SK-N-MC (cell line): ENCODE data around the gene AGO1.

Source experiments
- DNase-seq: peaks from one replicate; pipeline ENCODE4 v3.0.0-alpha.2; 2011; ENCODE audit warnings: low read depth, low spot score
- H3K27ac ChIP-seq: fragments of 200-600 bp; sonication (generic); 2 replicates; pipeline ENCODE4 v1.5.1; 2016; ENCODE audit warnings: mixed run types
- H3K36me3 ChIP-seq: fragments of 200-600 bp; sonication (generic); 2 replicates; pipeline ENCODE4 v1.6.1; 2017; ENCODE audit warnings: antibody characterized with exemption, low read length, mixed read lengths; ENCODE audit not compliant: insufficient read depth
- H3K4me3 ChIP-seq: fragments of 200-600 bp; sonication (generic); 2 replicates; pipeline ENCODE4 v1.5.1; 2016
- H3K9ac ChIP-seq: fragments of 200-600 bp; sonication (generic); 2 replicates; pipeline ENCODE4 v1.8.0; 2017; ENCODE audit warnings: mixed run types, mixed read lengths; ENCODE audit not compliant: insufficient read length
- H3K9me3 ChIP-seq: fragments of 200-600 bp; sonication (generic); 2 replicates; pipeline ENCODE4 v1.6.1; 2017; ENCODE audit warnings: low read depth, mild to moderate bottlenecking, antibody characterized with exemption, low read length, moderate library complexity, mixed read lengths
- EZH2 ChIP-seq: fragments of 200-600 bp; sonication (generic); IDR thresholded peaks from one replicate; pipeline ENCODE4 v1.6.1; 2017; ENCODE audit warnings: antibody characterized with exemption
- FOXP2 ChIP-seq: optimal IDR thresholded peaks from 2 replicates; pipeline ENCODE3; 2011; ENCODE audit warnings: mild to moderate bottlenecking, moderate library complexity; ENCODE audit not compliant: insufficient read depth; ENCODE audit errors: extremely low read length, control extremely low read depth
- POLR2AphosphoS5 ChIP-seq: IDR thresholded peaks from 2 replicates; pipeline ENCODE4 v1.6.1; 2012; ENCODE audit warnings: mild to moderate bottlenecking, low read depth, low read length, borderline replicate concordance

The AGO1 gene

GRCh38 chr1:35847935-35848565 is 35.0 kb upstream of the AGO1 start:
- TF ChIP-seq FOXP2 (no peak), POLR2AphosphoS5 (no peak), EZH2 (no peak)
- Histone ChIP-seq H3K27ac (no peak overlapping the region), H3K4me3 (no peak overlapping the region), H3K9me3 (no peaks in the 10 kb centered on the region), H3K36me3 (peaks cover 9% of the 10 kb centered on the region; the same call in 1 of the 2 replicates), H3K9ac (no peak overlapping the region)
- DNase-seq = no peak

GRCh38 chr1:35850051-35850450 is 33.0 kb upstream of the AGO1 start:
- Histone ChIP-seq H3K36me3 (peaks cover 15% of the 10 kb centered on the region), H3K4me3 (no peak overlapping the region), H3K9me3 (no peaks in the 10 kb centered on the region), H3K9ac (no peak overlapping the region), H3K27ac (no peak overlapping the region)
- no peak for DNase-seq
- TF ChIP-seq POLR2AphosphoS5 = no peak
- no peak for TF ChIP-seq FOXP2
- TF ChIP-seq EZH2 = no peak

- TF ChIP-seq EZH2 (no peak), FOXP2 (no peak), POLR2AphosphoS5 (no peak)
- Histone ChIP-seq H3K4me3 (no peak overlapping the region), H3K36me3 (peaks cover 15% of the 10 kb centered on the region), H3K27ac (no peak overlapping the region), H3K9me3 (no peaks in the 10 kb centered on the region), H3K9ac (no peak overlapping the region)
- DNase-seq = no peak
Measured at GRCh38 chr1:35850716-35851115, 32.3 kb upstream of the AGO1 start.

GRCh38 chr1:35851132-35851869 is 31.7 kb upstream of the AGO1 start:
- H3K9me3 ChIP-seq = no peaks in the 10 kb centered on the region
- TF ChIP-seq EZH2 (no peak), POLR2AphosphoS5 (no peak), FOXP2 (no peak)
- no peak overlapping the region for H3K9ac ChIP-seq
- H3K4me3 ChIP-seq = no peak overlapping the region
- no peak for DNase-seq
- H3K36me3 ChIP-seq = peaks cover 15% of the 10 kb centered on the region
- H3K27ac ChIP-seq = no peak overlapping the region

GRCh38 chr1:35852241-35852640 is 30.8 kb upstream of the AGO1 start:
- no peak for DNase-seq
- H3K36me3 ChIP-seq = peaks cover 15% of the 10 kb centered on the region
- TF ChIP-seq FOXP2 (no peak), EZH2 (no peak), POLR2AphosphoS5 (no peak)

GRCh38 chr1:35854989-35855700 is 27.9 kb upstream of the AGO1 start:
- DNase-seq = no peak
- no peak overlapping the region for H3K27ac ChIP-seq
- TF ChIP-seq EZH2 (no peak), FOXP2 (no peak), POLR2AphosphoS5 (no peak)

More at GRCh38 chr1:35852241-35852640, 30.8 kb upstream of the AGO1 start:
- H3K9me3 ChIP-seq = no peaks in the 10 kb centered on the region
- no peak overlapping the region for H3K27ac ChIP-seq
- no peak overlapping the region for H3K4me3 ChIP-seq
- no peak overlapping the region for H3K9ac ChIP-seq

GRCh38 chr1:35856964-35857363 is 26.0 kb upstream of the AGO1 start:
- no peak for DNase-seq
- no peak overlapping the region for H3K4me3 ChIP-seq
- no peak overlapping the region for H3K27ac ChIP-seq
- peaks cover 10% of the 10 kb centered on the region for H3K36me3 ChIP-seq
- TF ChIP-seq POLR2AphosphoS5 (no peak), EZH2 (no peak), FOXP2 (no peak)
- H3K9ac ChIP-seq = no peak overlapping the region
- H3K9me3 ChIP-seq = no peaks in the 10 kb centered on the region

More at GRCh38 chr1:35854989-35855700, 27.9 kb upstream of the AGO1 start:
- H3K4me3 ChIP-seq = no peak overlapping the region
- no peak overlapping the region for H3K9ac ChIP-seq
- H3K9me3 ChIP-seq = no peaks in the 10 kb centered on the region
- peaks cover 15% of the 10 kb centered on the region for H3K36me3 ChIP-seq

- H3K36me3 ChIP-seq = peaks cover 5% of the 10 kb centered on the region
- peak; percentile 16 for DNase-seq
- no peak overlapping the region for H3K9ac ChIP-seq
- no peak overlapping the region for H3K27ac ChIP-seq
- H3K9me3 ChIP-seq = no peaks in the 10 kb centered on the region
- H3K4me3 ChIP-seq = no peak overlapping the region
- TF ChIP-seq FOXP2 (no peak), POLR2AphosphoS5 (no peak), EZH2 (no peak)
Measured at GRCh38 chr1:35857830-35858229, 25.2 kb upstream of the AGO1 start.
